ENCODE data around the gene ALKBH8. TPM values are rescaled to one million over a fixed set of nuclear protein-coding genes. Genes with fewer than 3 reads are reported as not detected.
"Not testable (repeated sequence)": the region's sequence is repeated elsewhere in the genome, so short reads cannot be mapped to it uniquely, and the experiment has no call there.

The ALKBH8 gene
- total RNA-seq, 1 donor from 2014 or later, result 11.0 TPM

DNA sequence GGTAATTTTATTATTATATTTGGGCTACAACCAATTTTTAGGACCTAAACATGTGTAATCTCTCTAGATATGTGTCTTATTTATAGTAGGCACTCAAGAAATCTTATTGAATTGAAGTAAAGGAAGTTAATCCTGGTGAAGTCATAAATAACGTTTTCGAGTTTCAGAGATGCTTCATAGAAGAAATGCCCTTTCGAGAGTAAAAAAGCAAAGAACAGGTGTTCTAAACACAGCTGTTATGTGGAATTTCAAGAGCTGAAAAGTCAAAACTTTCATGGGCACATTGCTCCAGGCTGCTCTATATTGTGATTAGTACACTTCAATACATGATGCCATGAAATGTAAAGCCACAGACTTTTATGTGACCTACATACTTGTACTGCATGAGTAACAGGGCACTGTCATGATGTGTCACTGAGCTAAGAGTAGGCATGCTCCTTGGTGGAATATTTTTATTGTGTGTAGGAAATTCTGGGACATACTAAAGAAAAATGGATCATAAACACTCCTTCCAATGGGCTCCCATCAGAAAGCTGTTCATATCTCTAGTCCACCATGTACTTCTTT, 18.2 kb upstream of the ALKBH8 start:
- Mint-ChIP-seq H3K27ac (ENCODE audit: unreplicated experiment) (no peak overlapping the region), H3K36me3 (ENCODE audit: low read depth) (no peaks in the 10 kb centered on the region)

GRCh38 chr11:107581147-107581546, 15.6 kb upstream of the ALKBH8 start:
- Mint-ChIP-seq H3K4me1 (no peaks in the 10 kb centered on the region), H3K27ac (ENCODE audit: unreplicated experiment) (no peak overlapping the region), H3K36me3 (ENCODE audit: low read depth) (no peaks in the 10 kb centered on the region), H3K9me3 (no peaks in the 10 kb centered on the region), H3K27me3 (ENCODE audit: low read depth) (peaks cover 28% of the 10 kb centered on the region), H3K4me3 (no peak overlapping the region)
- no peak for DNase-seq (ENCODE audit: low read depth, low spot score)
- TF ChIP-seq, protein P1, sequence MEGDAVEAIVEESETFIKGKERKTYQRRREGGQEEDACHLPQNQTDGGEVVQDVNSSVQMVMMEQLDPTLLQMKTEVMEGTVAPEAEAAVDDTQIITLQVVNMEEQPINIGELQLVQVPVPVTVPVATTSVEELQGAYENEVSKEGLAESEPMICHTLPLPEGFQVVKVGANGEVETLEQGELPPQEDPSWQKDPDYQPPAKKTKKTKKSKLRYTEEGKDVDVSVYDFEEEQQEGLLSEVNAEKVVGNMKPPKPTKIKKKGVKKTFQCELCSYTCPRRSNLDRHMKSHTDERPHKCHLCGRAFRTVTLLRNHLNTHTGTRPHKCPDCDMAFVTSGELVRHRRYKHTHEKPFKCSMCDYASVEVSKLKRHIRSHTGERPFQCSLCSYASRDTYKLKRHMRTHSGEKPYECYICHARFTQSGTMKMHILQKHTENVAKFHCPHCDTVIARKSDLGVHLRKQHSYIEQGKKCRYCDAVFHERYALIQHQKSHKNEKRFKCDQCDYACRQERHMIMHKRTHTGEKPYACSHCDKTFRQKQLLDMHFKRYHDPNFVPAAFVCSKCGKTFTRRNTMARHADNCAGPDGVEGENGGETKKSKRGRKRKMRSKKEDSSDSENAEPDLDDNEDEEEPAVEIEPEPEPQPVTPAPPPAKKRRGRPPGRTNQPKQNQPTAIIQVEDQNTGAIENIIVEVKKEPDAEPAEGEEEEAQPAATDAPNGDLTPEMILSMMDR (conservative IDR thresholded peaks at IDR 0.05), result no peak

More for the DNA sequence above, 18.2 kb upstream of the ALKBH8 start:
- Mint-ChIP-seq H3K4me3 (no peak overlapping the region), H3K27me3 (ENCODE audit: low read depth) (peaks cover 53% of the 10 kb centered on the region), H3K4me1 (no peaks in the 10 kb centered on the region), H3K9me3 (no peaks in the 10 kb centered on the region)
- no peak for DNase-seq (ENCODE audit: low read depth, low spot score)
- TF ChIP-seq, protein P1 (conservative IDR thresholded peaks at IDR 0.05), result no peak

DNA sequence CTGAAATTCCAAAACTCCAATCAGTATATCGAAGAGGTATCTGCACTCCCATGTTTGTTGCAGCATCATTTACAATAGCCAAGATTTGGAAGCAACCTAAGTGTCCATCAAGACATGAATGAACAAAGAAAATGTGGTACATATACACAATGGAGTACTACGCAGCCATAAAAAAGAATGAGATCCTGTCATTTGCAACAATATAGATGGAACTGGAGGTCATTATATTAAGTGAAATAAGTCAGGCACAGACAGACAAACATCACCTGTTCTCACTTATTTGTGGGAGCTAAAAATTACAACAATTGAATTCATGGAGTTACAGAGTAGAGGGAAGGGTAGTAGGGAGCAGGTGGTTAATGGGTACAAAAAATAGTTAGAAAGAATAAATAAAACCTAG, 13.6 kb upstream of the ALKBH8 start:
- peaks cover 14% of the 10 kb centered on the region for H3K27me3 Mint-ChIP-seq (ENCODE audit: low read depth)
- H3K4me1 Mint-ChIP-seq; H3K4me3 Mint-ChIP-seq; DNase-seq (ENCODE audit: low read depth, low spot score); H3K27ac Mint-ChIP-seq (ENCODE audit: unreplicated experiment); H3K9me3 Mint-ChIP-seq; H3K36me3 Mint-ChIP-seq (ENCODE audit: low read depth): not testable (repeated sequence)

DNA sequence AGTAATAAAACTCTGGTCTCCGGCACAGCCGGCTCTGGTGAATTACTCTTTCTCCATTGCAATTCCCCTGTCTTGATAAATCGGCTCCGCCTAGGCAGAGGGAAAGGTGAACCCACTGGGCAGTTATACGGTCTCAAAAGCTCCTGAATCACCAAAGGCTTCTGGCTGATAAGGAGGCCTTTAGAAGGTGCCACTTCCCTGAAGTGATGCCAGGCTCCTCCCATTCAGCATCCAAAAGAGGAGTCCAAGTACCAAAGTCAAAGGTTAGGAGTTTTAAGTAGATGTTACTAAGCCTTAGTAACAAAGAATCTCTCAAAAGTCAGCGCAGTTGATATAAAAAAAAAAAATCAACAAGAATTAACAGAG, 11.8 kb upstream of the ALKBH8 start:
- peaks cover 4% of the 10 kb centered on the region for H3K27me3 Mint-ChIP-seq (ENCODE audit: low read depth)
- TF ChIP-seq, protein P1 (conservative IDR thresholded peaks at IDR 0.05), result no peak
- no peaks in the 10 kb centered on the region for H3K36me3 Mint-ChIP-seq (ENCODE audit: low read depth)
- no peak overlapping the region for H3K27ac Mint-ChIP-seq (ENCODE audit: unreplicated experiment)
- no peak overlapping the region for H3K4me3 Mint-ChIP-seq
- no peaks in the 10 kb centered on the region for H3K9me3 Mint-ChIP-seq
- H3K4me1 Mint-ChIP-seq, result no peaks in the 10 kb centered on the region
- no peak for DNase-seq (ENCODE audit: low read depth, low spot score)

GRCh38 chr11:107576497-107577345, 11.2 kb upstream of the ALKBH8 start:
- not testable (repeated sequence) for H3K36me3 Mint-ChIP-seq (ENCODE audit: low read depth); H3K4me3 Mint-ChIP-seq; H3K4me1 Mint-ChIP-seq; H3K9me3 Mint-ChIP-seq; H3K27me3 Mint-ChIP-seq (ENCODE audit: low read depth); H3K27ac Mint-ChIP-seq (ENCODE audit: unreplicated experiment)
- peak; percentile 53 for DNase-seq (ENCODE audit: low read depth, low spot score)
- TF ChIP-seq, protein P1 (conservative IDR thresholded peaks at IDR 0.05), result peak; percentile 85

DNA sequence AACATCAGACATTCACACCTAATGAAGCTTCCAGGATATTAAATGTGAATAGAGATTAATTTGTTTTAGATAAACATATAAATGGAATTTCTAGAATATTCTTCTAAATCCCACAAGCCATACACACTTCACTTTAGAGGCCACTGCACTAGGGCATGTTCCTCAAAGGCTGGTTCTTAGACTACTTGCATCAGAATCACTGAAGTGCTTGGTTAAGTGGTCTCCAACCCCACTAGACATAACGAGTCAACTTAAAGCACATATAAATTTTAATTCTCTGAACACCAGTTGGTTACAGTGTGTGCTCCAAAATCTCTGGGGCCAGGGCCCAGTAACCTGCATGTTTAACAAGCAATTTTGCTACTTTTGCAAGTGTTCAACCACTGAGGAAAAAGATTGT, 7.9 kb upstream of the ALKBH8 start:
- DNase-seq (ENCODE audit: low read depth, low spot score), result no peak
- TF ChIP-seq, protein P1 (conservative IDR thresholded peaks at IDR 0.05), result no peak
- H3K4me1 Mint-ChIP-seq, result no peaks in the 10 kb centered on the region
- H3K27me3 Mint-ChIP-seq (ENCODE audit: low read depth), result no peaks in the 10 kb centered on the region
- H3K9me3 Mint-ChIP-seq, result no peaks in the 10 kb centered on the region
- no peak overlapping the region for H3K27ac Mint-ChIP-seq (ENCODE audit: unreplicated experiment)
- H3K36me3 Mint-ChIP-seq (ENCODE audit: low read depth), result no peaks in the 10 kb centered on the region
- no peak overlapping the region for H3K4me3 Mint-ChIP-seq

Measured in neural crest cell (in vitro differentiated cells).